HL-60 (cell line): ENCODE data around the gene RAB26.

Source experiments
- CTCF ChIP-seq: IDR thresholded peaks from one replicate; pipeline ENCODE4 v1.5.1; 2011; ENCODE audit warnings: low read length, control low read depth, inconsistent platforms; ENCODE audit not compliant: insufficient read depth
- GABPA ChIP-seq: IDR thresholded peaks from 2 replicates; pipeline ENCODE4 v1.6.1; 2012; ENCODE audit warnings: low read depth
- POLR2AphosphoS5 ChIP-seq: IDR thresholded peaks from 2 replicates; pipeline ENCODE4 v1.6.1; 2012; ENCODE audit warnings: low read depth
- REST ChIP-seq: IDR thresholded peaks from 2 replicates; pipeline ENCODE4 v1.6.1; 2012; ENCODE audit warnings: low read depth; ENCODE audit not compliant: insufficient replicate concordance
- SPI1 ChIP-seq: IDR thresholded peaks from 2 replicates; pipeline ENCODE4 v1.6.1; 2012; ENCODE audit warnings: low read depth, mild to moderate bottlenecking, borderline replicate concordance

GRCh38 chr16:2122429-2122828 lies 26.0 kb upstream of the RAB26 start:
- TF ChIP-seq CTCF (no peak), REST (no peak), GABPA (no peak), POLR2AphosphoS5 (no peak), SPI1 (no peak)
